Stimulated activated CD4-positive, alpha-beta T cell treated with anti-CD3 and anti-CD28 coated beads, TNF-alpha, amount 100 ng/mL, for 48 hours (primary cell): ENCODE results near the gene TMPRSS11A.

ENCODE experiments used
- DNase-seq, 3 donors: peaks; one replicate each; pipeline ENCODE4 v3.0.0-alpha.2; 2020; ENCODE audit warnings: low read depth in 3 of 3

The TMPRSS11A gene

GRCh38 chr4:67912080-67912479, 51.2 kb downstream of the TMPRSS11A start:
- DNase-seq, result no peak

- DNase-seq, result no peak
Measured at GRCh38 chr4:67911638-67912037, 51.7 kb downstream of the TMPRSS11A start.

GRCh38 chr4:67911141-67911540, 52.2 kb downstream of the TMPRSS11A start:
- DNase-seq, result no peak

GRCh38 chr4:67910585-67910905, 52.7 kb downstream of the TMPRSS11A start:
- DNase-seq, result no peak

GRCh38 chr4:67909905-67910584, 53.2 kb downstream of the TMPRSS11A start:
- no peak for DNase-seq

- DNase-seq, result no peak
Measured at GRCh38 chr4:67907650-67908049, 55.6 kb downstream of the TMPRSS11A start.

GRCh38 chr4:67899096-67899495, 64.2 kb downstream of the TMPRSS11A start:
- DNase-seq, result no peak

- no peak for DNase-seq
Measured at GRCh38 chr4:67897686-67898085, 65.6 kb downstream of the TMPRSS11A start.

GRCh38 chr4:67896421-67897065, 66.8 kb downstream of the TMPRSS11A start:
- DNase-seq, result no peak

GRCh38 chr4:67894659-67895058, 68.6 kb downstream of the TMPRSS11A start:
- no peak for DNase-seq

- DNase-seq, result no peak
Measured at GRCh38 chr4:67892905-67893304, 70.4 kb downstream of the TMPRSS11A start.

- DNase-seq, result no peak
Measured at GRCh38 chr4:67892253-67892652, 71.0 kb downstream of the TMPRSS11A start.

GRCh38 chr4:67891645-67892044, 71.6 kb downstream of the TMPRSS11A start:
- DNase-seq, result no peak

- DNase-seq, result no peak
Measured at GRCh38 chr4:67886281-67886680, 77.0 kb downstream of the TMPRSS11A start.

- no peak for DNase-seq
Measured at GRCh38 chr4:67885762-67886161, 77.5 kb downstream of the TMPRSS11A start.

GRCh38 chr4:67884701-67885100, 78.6 kb downstream of the TMPRSS11A start:
- no peak for DNase-seq

GRCh38 chr4:67883902-67884301, 79.4 kb downstream of the TMPRSS11A start, which contains the start of gene TMPRSS11D:
Gene TMPRSS11D (minus strand): TSS chr4:67884002. CDS start chr4:67883933, 69 bp downstream.
- no peak for DNase-seq

- DNase-seq, result no peak
Measured at GRCh38 chr4:67883458-67883857, 79.8 kb downstream of the TMPRSS11A start.

GRCh38 chr4:67880866-67881610, 82.3 kb downstream of the TMPRSS11A start:
- DNase-seq, result no peak

- no peak for DNase-seq
Measured at GRCh38 chr4:67879486-67879885, 83.8 kb downstream of the TMPRSS11A start.

GRCh38 chr4:67877086-67877485, 86.2 kb downstream of the TMPRSS11A start:
- DNase-seq, result no peak

GRCh38 chr4:67874986-67875385, 88.3 kb downstream of the TMPRSS11A start:
- no peak for DNase-seq

GRCh38 chr4:67873116-67873515, 90.2 kb downstream of the TMPRSS11A start:
- no peak for DNase-seq
